ENCODE data around the gene ADAR. TPM values are rescaled to one million over a fixed set of nuclear protein-coding genes. Genes with fewer than 3 reads are reported as not detected.

The ADAR gene
- total and polyA plus RNA-seq, 2 donors (not counting 3 experiments of a cell fraction or from before 2014, with no cell fraction given) = 88.2 to 141 TPM

GRCh38 chr1:154607106-154607608, 829 bp downstream of the ADAR start:
- BruUV-seq (replicated peaks) = TSS peak; percentile 66
- intact Hi-C loops (cut with micrococcal nuclease) (no loop called here), dilution Hi-C loops (cut with MboI; ENCODE audit: extremely low pct_ligation_motif_present, low sequenced_read_pairs) (no loop called here)
- Histone ChIP-seq H3K4me3 (replicated peaks in 1 of 3; ENCODE audit: insufficient read depth in 1 of 3, low read depth in 1 of 3, low read length in 3 of 3) (peak overlapping the region; percentile 15 to 68 (median 47)), H2AFZ (ENCODE audit: low read depth, low read length) (no peak overlapping the region), H3K4me1 (ENCODE audit: control insufficient read depth, extremely low read depth, insufficient read depth, low read length) (peaks cover 6% of the 10 kb centered on the region), H3K4me2 (ENCODE audit: insufficient read depth, low read length) (peak overlapping the region; percentile 86), H4K20me1 (replicated peaks; ENCODE audit: control insufficient read depth, extremely low read depth, insufficient read depth, low read length) (peaks cover 4% of the 10 kb centered on the region), H3K9ac (replicated peaks; ENCODE audit: extremely low read depth, insufficient read depth, low read length) (peak overlapping the region; percentile 91), H3K79me2 (ENCODE audit: control insufficient read depth, insufficient read depth, low read length) (peaks cover 78% of the 10 kb centered on the region), H3K27ac (ENCODE audit: insufficient read depth, low read depth, low read length) (peak overlapping the region; percentile 56), H3K9me1 (replicated peaks; ENCODE audit: control insufficient read depth, extremely low read depth, insufficient read depth, low read length) (no peaks in the 10 kb centered on the region), H3K36me3 (ENCODE audit: control insufficient read depth in 2 of 2, extremely low read depth in 1 of 2, insufficient read depth in 2 of 2, low read length in 2 of 2) (peaks cover 0 to 2% of the 10 kb centered on the region in 2 experiments), H3K9me3 (replicated peaks; ENCODE audit: control insufficient read depth, insufficient read depth, low read length) (no peaks in the 10 kb centered on the region), H3K27me3 (ENCODE audit: control insufficient read depth in 2 of 2, insufficient read depth in 2 of 2, low read length in 2 of 2) (no peaks in the 10 kb centered on the region)
- ChIA-PET POLR2A (interaction anchor here (0.7 kb wide), 1 partner anchor 48 kb away, joined by 4 read pairs; no protein-coding TSS in a partner anchor), CTCF (interaction anchor here (1.0 to 1.3 kb wide), 4 partner anchors 19 to 271 kb away, joined by 3 to 5 read pairs (median 4); no protein-coding TSS in a partner anchor)
- FAIRE-seq = no peak
- TF ChIP-seq JUN (IDR thresholded peaks at IDR 0.05; ENCODE audit: borderline replicate concordance, insufficient read depth, insufficient read length, low read depth) (no peak), POLR2AphosphoS5 (IDR thresholded peaks at IDR 0.05; ENCODE audit: insufficient read depth, low read depth, low read length) (no peak), EZH2 (IDR thresholded peaks at IDR 0.05; ENCODE audit: borderline replicate concordance, low read depth, low read length, severe bottlenecking) (no peak), FOS (IDR thresholded peaks at IDR 0.05; ENCODE audit: borderline replicate concordance, insufficient read depth, low read length) (no peak), CTCF (IDR thresholded peaks at IDR 0.05; ENCODE audit: extremely low read depth in 1 of 2, insufficient read depth in 1 of 2, low read depth in 1 of 2, low read length in 2 of 2) (no peak), POLR2A (IDR thresholded peaks at IDR 0.05; ENCODE audit: low read depth, low read length) (no peak), MYC (IDR thresholded peaks at IDR 0.05; ENCODE audit: low read depth, low read length) (no peak), GATA2 (IDR thresholded peaks at IDR 0.05; ENCODE audit: insufficient read depth, insufficient read length, low read depth, low read length) (no peak), MAX (IDR thresholded peaks at IDR 0.05; ENCODE audit: insufficient read depth, insufficient read length) (no peak)
- DNase-seq (ENCODE audit: low read depth, low spot score) = no peak

All from endothelial cell of umbilical vein (primary cell).